Progenitor cell of endocrine pancreas (in vitro differentiated cells): ENCODE results near the gene CLDN3. TPM values are rescaled to one million over a fixed set of nuclear protein-coding genes. Genes with fewer than 3 reads are reported as not detected.

Source experiments
- DNase-seq: peaks from one replicate; pipeline ENCODE4 v3.0.0; 2021; ENCODE audit warnings: low spot score; ENCODE audit not compliant: unreplicated experiment
- H3K27ac Mint-ChIP-seq: 2 replicates; pipeline ENCODE4 v1.8.0; 2021; ENCODE audit warnings: mild to moderate bottlenecking, moderate library complexity, mixed read lengths
- H3K27me3 Mint-ChIP-seq: 2 replicates; pipeline ENCODE4 v1.8.0; 2021; ENCODE audit warnings: mixed read lengths
- H3K36me3 Mint-ChIP-seq: 2 replicates; pipeline ENCODE4 v1.8.0; 2022; ENCODE audit warnings: mixed read lengths; ENCODE audit not compliant: insufficient read depth
- H3K4me1 Mint-ChIP-seq: 2 replicates; pipeline ENCODE4 v1.8.0; 2021; ENCODE audit warnings: low read depth, mixed read lengths
- H3K4me3 Mint-ChIP-seq: 2 replicates; pipeline ENCODE4 v1.8.0; 2021; ENCODE audit warnings: low read depth, mild to moderate bottlenecking, moderate library complexity, mixed read lengths
- H3K9me3 Mint-ChIP-seq: 2 replicates; pipeline ENCODE4 v1.8.0; 2021; ENCODE audit warnings: low read depth, mixed read lengths
- CTCF ChIP-seq: fragments of 200-600 bp; sonication (generic); IDR thresholded peaks from one replicate; pipeline ENCODE4 v1.5.0; 2021; ENCODE audit warnings: antibody characterized with exemption, mild to moderate bottlenecking; ENCODE audit not compliant: unreplicated experiment
- total RNA-seq: library from RNA; stranded (reverse); gene quantifications from 2 replicates; pipeline ENCODE4 v1.2.1, GENCODE V29; 2021

Gene CLDN3
- total RNA-seq, 1 donor from 2014 or later: 49.9 TPM

GRCh38 chr7:73737491-73738219 lies 32.4 kb downstream of the CLDN3 start:
- TF ChIP-seq CTCF: no peak
- DNase-seq: no peak
- H3K4me3 Mint-ChIP-seq: peak overlapping the region; percentile 91
- H3K27me3 Mint-ChIP-seq: no peaks in the 10 kb centered on the region
- H3K4me1 Mint-ChIP-seq: peaks cover 24% of the 10 kb centered on the region
- no peaks in the 10 kb centered on the region for H3K9me3 Mint-ChIP-seq
- peaks cover 7% of the 10 kb centered on the region for H3K36me3 Mint-ChIP-seq
- H3K27ac Mint-ChIP-seq: peak overlapping the region; percentile 97

GRCh38 chr7:73736885-73737284 lies 33.2 kb downstream of the CLDN3 start:
- Mint-ChIP-seq H3K4me3 (peak overlapping the region; percentile 91), H3K36me3 (peaks cover 7% of the 10 kb centered on the region), H3K27me3 (no peaks in the 10 kb centered on the region), H3K9me3 (no peaks in the 10 kb centered on the region), H3K27ac (no peak overlapping the region), H3K4me1 (peaks cover 16% of the 10 kb centered on the region)
- no peak for DNase-seq
- TF ChIP-seq CTCF: no peak

- H3K27me3 Mint-ChIP-seq: no peaks in the 10 kb centered on the region
- H3K36me3 Mint-ChIP-seq: peaks cover 7% of the 10 kb centered on the region
- no peak for TF ChIP-seq CTCF
- H3K27ac Mint-ChIP-seq: no peak overlapping the region
- H3K9me3 Mint-ChIP-seq: no peaks in the 10 kb centered on the region
- H3K4me1 Mint-ChIP-seq: peaks cover 9% of the 10 kb centered on the region
- no peak for DNase-seq
- no peak overlapping the region for H3K4me3 Mint-ChIP-seq
Measured at GRCh38 chr7:73735528-73735905, 34.6 kb downstream of the CLDN3 start.

GRCh38 chr7:73734619-73735527 lies 35.2 kb downstream of the CLDN3 start:
- no peak overlapping the region for H3K4me3 Mint-ChIP-seq
- peaks cover 7% of the 10 kb centered on the region for H3K36me3 Mint-ChIP-seq
- peak; percentile 33 for DNase-seq
- peak; percentile 67 for TF ChIP-seq CTCF
- peak overlapping the region; percentile 91 for H3K27ac Mint-ChIP-seq
- H3K9me3 Mint-ChIP-seq: no peaks in the 10 kb centered on the region
- no peaks in the 10 kb centered on the region for H3K27me3 Mint-ChIP-seq
- peaks cover 10% of the 10 kb centered on the region for H3K4me1 Mint-ChIP-seq

- H3K9me3 Mint-ChIP-seq: no peaks in the 10 kb centered on the region
- DNase-seq: no peak
Measured at GRCh38 chr7:73732397-73732796, 37.7 kb downstream of the CLDN3 start.

More at GRCh38 chr7:73732397-73732796, 37.7 kb downstream of the CLDN3 start:
- H3K4me1 Mint-ChIP-seq: peaks cover 6% of the 10 kb centered on the region
- no peak overlapping the region for H3K4me3 Mint-ChIP-seq
- no peak overlapping the region for H3K27ac Mint-ChIP-seq
- H3K27me3 Mint-ChIP-seq: peaks cover 2% of the 10 kb centered on the region
- TF ChIP-seq CTCF: no peak
- peaks cover 7% of the 10 kb centered on the region for H3K36me3 Mint-ChIP-seq
